Fibroblast of peridontal ligament (primary cell): ENCODE measurements around the gene STARD3NL.
A peak's percentile ranks its signal among the peaks of the same experiment; 100 is the strongest.
"Not testable (repeated sequence)": the region's sequence is repeated elsewhere in the genome, so short reads cannot be mapped to it uniquely, and the experiment has no call there.

Source experiments
- DNase-seq: peaks from one replicate; pipeline ENCODE4 v3.0.0-alpha.2; 2010; ENCODE audit errors: extremely low read depth

Gene STARD3NL

GRCh38 chr7:38178004-38178694 lies at the start of gene STARD3NL:
Gene STARD3NL (plus strand): TSS chr7:38178245. CDS start chr7:38207505, 29,260 bp downstream.
- peak; percentile 100 for DNase-seq

- no peak for DNase-seq
Observed at GRCh38 chr7:38129162-38129561, 48.9 kb upstream of the STARD3NL start.

- DNase-seq, result no peak
Observed at GRCh38 chr7:38129579-38129978, 48.5 kb upstream of the STARD3NL start.

- no peak for DNase-seq
Observed at GRCh38 chr7:38138171-38138570, 39.9 kb upstream of the STARD3NL start.

GRCh38 chr7:38141187-38141586 lies 36.9 kb upstream of the STARD3NL start:
- DNase-seq, result no peak

- DNase-seq, result no peak
Observed at GRCh38 chr7:38142736-38143135, 35.3 kb upstream of the STARD3NL start.

- peak; percentile 20 for DNase-seq
Observed at GRCh38 chr7:38147005-38147404, 31.0 kb upstream of the STARD3NL start.

- no peak for DNase-seq
Observed at GRCh38 chr7:38151556-38151955, 26.5 kb upstream of the STARD3NL start.

- no peak for DNase-seq
Observed at GRCh38 chr7:38153515-38153914, 24.5 kb upstream of the STARD3NL start.

- DNase-seq, result no peak
Observed at GRCh38 chr7:38154278-38154677, 23.8 kb upstream of the STARD3NL start.

GRCh38 chr7:38160003-38160571 lies 18.0 kb upstream of the STARD3NL start:
- DNase-seq, result no peak

GRCh38 chr7:38162036-38162435 lies 16.0 kb upstream of the STARD3NL start:
- DNase-seq, result no peak

- DNase-seq, result no peak
Observed at GRCh38 chr7:38163671-38164070, 14.4 kb upstream of the STARD3NL start.

- DNase-seq, result peak; percentile 22
Observed at GRCh38 chr7:38168890-38169570, 9.0 kb upstream of the STARD3NL start.

GRCh38 chr7:38169847-38170246 lies 8.2 kb upstream of the STARD3NL start:
- DNase-seq, result peak; percentile 100

GRCh38 chr7:38171623-38172391 lies 6.2 kb upstream of the STARD3NL start:
- DNase-seq, result no peak

GRCh38 chr7:38175547-38175946 lies 2.5 kb upstream of the STARD3NL start:
- not testable (repeated sequence) for DNase-seq

- DNase-seq, result no peak
Observed at GRCh38 chr7:38177621-38178003, 433 bp upstream of the STARD3NL start.

GRCh38 chr7:38178695-38179344 lies 775 bp downstream of the STARD3NL start:
- DNase-seq, result peak; percentile 65

GRCh38 chr7:38179776-38180226 lies 1.8 kb downstream of the STARD3NL start:
- DNase-seq, result peak; percentile 49

GRCh38 chr7:38181111-38181510 lies 3.1 kb downstream of the STARD3NL start:
- DNase-seq, result no peak

- no peak for DNase-seq
Observed at GRCh38 chr7:38182450-38182849, 4.4 kb downstream of the STARD3NL start.
